ENCODE results near the gene COX7A2.

COX7A2 gene

DNA sequence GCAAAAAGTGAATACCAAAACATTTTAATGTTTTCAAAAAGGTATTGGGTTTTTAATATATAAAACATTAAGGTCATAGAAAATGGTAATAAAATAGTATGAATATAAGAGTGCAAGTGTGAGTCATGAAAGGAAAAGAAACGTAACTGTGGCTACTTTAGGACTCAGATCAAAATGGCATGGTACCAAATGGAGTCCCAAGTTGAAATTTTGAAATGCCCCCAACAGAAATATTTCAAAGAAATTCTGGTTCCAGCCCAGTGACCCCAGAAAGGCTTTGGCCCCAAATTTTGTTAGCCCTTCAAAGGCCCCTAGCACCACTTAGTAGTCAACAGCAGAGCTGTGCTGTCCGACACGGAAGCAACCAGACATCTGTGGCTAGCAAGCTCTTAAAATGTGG, 43.7 kb downstream of the COX7A2 start:
- no peak for DNase-seq (ENCODE audit: low read depth)

DNA sequence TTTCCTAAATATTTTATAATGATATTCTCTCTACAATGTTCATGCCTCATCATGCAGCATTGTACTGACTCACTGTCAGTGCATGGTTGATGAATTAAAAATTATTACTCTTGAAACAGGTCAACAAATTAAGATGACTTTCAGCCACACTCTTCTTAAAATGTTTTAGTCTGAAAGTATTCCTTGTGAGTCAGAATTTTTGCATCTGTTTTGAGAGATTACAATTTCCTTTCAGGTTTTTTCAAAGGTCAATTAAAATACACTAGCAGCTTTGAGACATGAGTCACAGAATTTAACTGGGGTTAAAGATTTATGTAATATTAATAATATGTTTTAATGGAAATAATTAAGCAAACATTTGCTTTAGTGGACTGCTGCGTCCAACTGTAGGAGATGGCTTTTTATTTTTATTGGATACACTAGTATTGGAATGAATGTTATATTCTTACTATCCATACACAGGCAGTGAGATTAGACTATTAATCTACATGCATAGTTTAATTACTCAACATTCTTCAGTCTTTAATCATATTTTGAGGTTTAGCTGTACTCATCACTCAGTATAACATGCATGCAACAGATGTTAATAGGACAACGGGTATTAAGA, 47.4 kb downstream of the COX7A2 start:
- no peak for DNase-seq (ENCODE audit: low read depth)

DNA sequence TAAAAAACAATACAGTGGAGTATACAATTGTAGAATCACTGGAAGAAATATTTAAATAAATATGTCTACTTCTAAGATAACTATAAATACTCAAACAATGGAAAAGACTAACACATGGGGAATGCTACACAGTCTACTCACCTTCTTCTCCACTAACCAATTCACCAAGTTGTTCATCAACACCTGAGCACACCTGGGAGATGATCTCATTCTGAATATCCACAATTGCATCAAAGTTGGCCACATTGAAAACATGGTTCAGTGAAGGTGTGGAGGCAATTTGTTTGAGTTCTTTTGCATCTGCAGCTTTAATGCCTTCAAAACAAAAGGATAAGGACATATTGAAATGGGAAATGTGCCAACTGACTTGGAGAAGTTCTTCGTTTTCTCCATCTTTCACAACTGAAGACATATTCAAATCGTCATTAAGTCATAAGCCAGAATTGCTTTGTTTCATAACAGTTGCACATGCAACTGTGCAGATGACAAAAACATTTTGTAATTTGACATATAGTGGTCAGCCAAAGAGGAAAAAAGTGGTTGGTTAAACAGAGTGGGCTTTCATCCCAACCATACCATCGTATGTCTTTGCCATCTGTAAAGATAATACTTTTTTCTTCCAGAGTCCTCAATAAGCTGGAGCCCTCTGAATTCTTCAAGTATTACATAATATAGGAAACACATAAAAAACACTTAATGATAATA, 55.2 kb downstream of the COX7A2 start:
- no peak for DNase-seq (ENCODE audit: low read depth)
